Activated naive CD4-positive, alpha-beta T cell treated with anti-CD3 and anti-CD28 coated beads, Interleukin-2, amount 50 U/mL, for 72 hours (primary cell): ENCODE data around the gene RFPL4AL1. TPM values are rescaled to one million over a fixed set of nuclear protein-coding genes. Genes with fewer than 3 reads are reported as not detected.
A peak's percentile ranks its signal among the peaks of the same experiment; 100 is the strongest.

Experiments used
- ATAC-seq, 2 donors: fragments of 150-1000 bp; cut with Tn5 transposase; 2 replicates each; pipeline ENCODE4 v1.10.0; 2021; ENCODE audit warnings: mild to moderate bottlenecking in 2 of 2, moderate library complexity in 2 of 2
- DNase-seq, 2 donors: peaks; one replicate each; pipeline ENCODE4 v3.0.0; 2021 to 2022; ENCODE audit warnings: low spot score in 2 of 2
- H3K27ac Mint-ChIP-seq, 2 donors: one replicate each; pipeline ENCODE4 v1.8.0; 2022; ENCODE audit warnings: mild to moderate bottlenecking in 2 of 2, mixed read lengths in 2 of 2
- H3K36me3 Mint-ChIP-seq, 2 donors: one replicate each; pipeline ENCODE4 v1.8.0; 2022; ENCODE audit warnings: mixed read lengths in 2 of 2
- H3K9me3 Mint-ChIP-seq, 2 donors: one replicate each; pipeline ENCODE4 v1.8.0; 2022; ENCODE audit warnings: mixed read lengths in 2 of 2
- total RNA-seq, 2 donors: library from RNA; stranded (reverse); gene quantifications; one replicate each; pipeline ENCODE4 v1.2.3, GENCODE V29; 2022

RFPL4AL1 gene
- total RNA-seq, 2 donors from 2014 or later = not detected

GRCh38 chr19:55809381-55810058, 40.6 kb downstream of the RFPL4AL1 start:
- peak; percentile 81 to 85 for ATAC-seq
- Mint-ChIP-seq H3K36me3 (peaks cover 18 to 29% of the 10 kb centered on the region in 2 donors), H3K9me3 (peaks cover 18% of the 10 kb centered on the region in 2 donors), H3K27ac (no peak overlapping the region)
- peak in 1 of 2 donors; percentile 23 for DNase-seq

DNA sequence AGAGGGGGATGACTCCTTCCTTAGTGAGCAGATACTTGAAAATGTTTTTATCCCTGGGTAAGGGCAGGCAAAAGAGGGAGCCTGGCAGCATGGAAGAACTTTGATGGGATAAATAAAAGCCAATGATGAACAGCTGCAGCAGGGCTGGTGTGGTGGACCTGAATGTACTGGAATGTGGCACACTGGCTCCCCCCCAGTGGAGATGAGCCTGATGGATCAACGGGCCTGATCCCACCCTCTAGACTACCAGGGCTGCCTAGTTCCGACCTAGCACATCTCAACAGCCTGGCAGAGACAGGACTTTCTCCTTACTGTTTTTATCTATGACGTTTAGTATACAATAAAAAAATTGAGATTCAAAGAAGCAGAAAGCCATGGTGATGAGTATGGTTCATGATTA, 42.4 kb downstream of the RFPL4AL1 start:
- ATAC-seq (no peak), DNase-seq (no peak)
- H3K27ac Mint-ChIP-seq = no peak overlapping the region
- H3K36me3 Mint-ChIP-seq = peaks cover 11 to 22% of the 10 kb centered on the region in 2 donors
- H3K9me3 Mint-ChIP-seq = peaks cover 11 to 14% of the 10 kb centered on the region in 2 donors

- ATAC-seq = no peak
- Mint-ChIP-seq H3K9me3 (peaks cover 4 to 6% of the 10 kb centered on the region in 2 donors), H3K36me3 (peaks cover 7 to 15% of the 10 kb centered on the region in 2 donors), H3K27ac (no peak overlapping the region)
- DNase-seq = no peak
Observed at GRCh38 chr19:55812449-55812848, 43.5 kb downstream of the RFPL4AL1 start.

GRCh38 chr19:55813906-55814305, 45.0 kb downstream of the RFPL4AL1 start:
- peaks cover 5 to 8% of the 10 kb centered on the region in 2 donors for H3K36me3 Mint-ChIP-seq
- DNase-seq = no peak
- H3K27ac Mint-ChIP-seq = no peak overlapping the region
- H3K9me3 Mint-ChIP-seq = peaks cover 4 to 6% of the 10 kb centered on the region in 2 donors
- ATAC-seq = no peak

DNA sequence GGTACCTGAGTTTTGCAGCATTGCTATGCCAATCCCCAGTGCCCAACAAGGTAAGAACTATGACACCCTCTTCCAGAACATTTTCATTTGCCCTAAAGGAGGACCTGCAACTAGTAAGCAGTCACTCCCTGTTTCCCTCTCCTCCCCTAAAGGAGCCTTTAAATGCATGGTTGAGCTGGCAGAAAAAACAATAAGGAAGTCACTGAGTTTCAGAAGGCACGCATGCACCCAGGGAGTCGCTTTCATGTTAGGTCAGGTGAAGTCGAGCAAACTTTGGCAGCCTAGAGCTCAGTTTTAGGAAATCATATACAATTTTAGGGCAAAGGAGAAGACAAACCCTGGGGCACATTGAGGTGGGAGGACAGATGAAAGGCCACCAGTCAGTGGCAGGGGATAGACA, 51.1 kb downstream of the RFPL4AL1 start:
- Mint-ChIP-seq H3K9me3 (no peaks in the 10 kb centered on the region), H3K36me3 (peaks cover 0 to 5% of the 10 kb centered on the region in 2 donors), H3K27ac (no peak overlapping the region)
- ATAC-seq (no peak), DNase-seq (no peak)

Other genes starting within 250 kb of the RFPL4AL1 start
- not detected for gene SBK2, start 232.0 kb upstream of the RFPL4AL1 start, total RNA-seq
- not detected for gene SBK3, start 223.6 kb upstream of the RFPL4AL1 start, total RNA-seq
- 10 to 100 TPM in 1 of 2 donors, 1 to 10 TPM in 1; 8.7 to 10.1 TPM for gene ZNF579, start 188.3 kb upstream of the RFPL4AL1 start, total RNA-seq
- gene FIZ1, start 169.6 kb upstream of the RFPL4AL1 start, total RNA-seq = 10 to 100 TPM; 10.2 to 12.3 TPM
- 10 to 100 TPM; 21.4 to 29.7 TPM for gene ZNF524, start 168.8 kb upstream of the RFPL4AL1 start, total RNA-seq
- 10 to 100 TPM; 13.7 to 15.5 TPM for gene ZNF865, start 163.5 kb upstream of the RFPL4AL1 start, total RNA-seq
- gene ZNF784, start 144.6 kb upstream of the RFPL4AL1 start, total RNA-seq = 1 to 10 TPM; 3.6 to 3.9 TPM
- 10 to 100 TPM; 18.2 to 33.9 TPM for gene ZNF580, start 128.1 kb upstream of the RFPL4AL1 start, total RNA-seq
- 10 to 100 TPM; 39.9 to 40.0 TPM for gene ZNF581, start 125.5 kb upstream of the RFPL4AL1 start, total RNA-seq
- 10 to 100 TPM in 1 of 2 donors, 1 to 10 TPM in 1; 2.9 to 13.6 TPM for gene CCDC106, start 120.9 kb upstream of the RFPL4AL1 start, total RNA-seq
- gene U2AF2, start 114.1 kb upstream of the RFPL4AL1 start, total RNA-seq = 100 to 1,000 TPM; 270 to 312 TPM
- gene EPN1, start 93.9 kb upstream of the RFPL4AL1 start, total RNA-seq = 10 to 100 TPM; 23.1 to 46.4 TPM
- gene NLRP9, start 30.7 kb upstream of the RFPL4AL1 start, total RNA-seq = under 1 TPM in 1 of 2 donors, not detected in 1; 0.09 TPM
- gene RFPL4A, start 10.0 kb upstream of the RFPL4AL1 start, total RNA-seq = not detected
- under 1 TPM in 1 of 2 donors, not detected in 1; 0.08 TPM for gene NLRP11, start 62.9 kb downstream of the RFPL4AL1 start, total RNA-seq
- gene NLRP4, start 67.4 kb downstream of the RFPL4AL1 start, total RNA-seq = not detected
- not detected for gene NLRP13, start 163.2 kb downstream of the RFPL4AL1 start, total RNA-seq
- not detected for gene NLRP8, start 178.7 kb downstream of the RFPL4AL1 start, total RNA-seq
- gene NLRP5, start 217.7 kb downstream of the RFPL4AL1 start, total RNA-seq = not detected